Type B pancreatic cell (in vitro differentiated cells): ENCODE measurements around the gene ETV4. TPM values are rescaled to one million over a fixed set of nuclear protein-coding genes. Genes with fewer than 3 reads are reported as not detected.
A peak's percentile ranks its signal among the peaks of the same experiment; 100 is the strongest.

Source experiments
- DNase-seq: peaks from one replicate; pipeline ENCODE4 v3.0.0; 2021; ENCODE audit warnings: mixed read lengths; ENCODE audit not compliant: unreplicated experiment; ENCODE audit errors: extremely low spot score
- H3K27ac Mint-ChIP-seq: 2 replicates; pipeline ENCODE4 v1.8.0; 2021; ENCODE audit warnings: mild to moderate bottlenecking, mixed read lengths
- H3K27me3 Mint-ChIP-seq: 2 replicates; pipeline ENCODE4 v1.8.0; 2021; ENCODE audit warnings: mixed read lengths
- H3K36me3 Mint-ChIP-seq: 2 replicates; pipeline ENCODE4 v1.8.0; 2021; ENCODE audit warnings: mixed read lengths
- H3K4me1 Mint-ChIP-seq: one replicate; pipeline ENCODE4 v1.8.0; 2021; ENCODE audit warnings: mixed read lengths; ENCODE audit not compliant: unreplicated experiment
- H3K4me3 Mint-ChIP-seq: 2 replicates; pipeline ENCODE4 v1.8.0; 2021; ENCODE audit warnings: mild to moderate bottlenecking, mixed read lengths
- H3K9me3 Mint-ChIP-seq: 2 replicates; pipeline ENCODE4 v1.8.0; 2021; ENCODE audit warnings: mixed read lengths
- total RNA-seq: library from RNA; stranded (reverse); gene quantifications from 2 replicates; pipeline ENCODE4 v1.2.1, GENCODE V29; 2021; ENCODE audit warnings: low replicate concordance
- TF ChIP-seq, protein P1 (sequence below): fragments of 200-600 bp; sonication (generic); conservative IDR thresholded peaks from 2 replicates; pipeline ENCODE4 v1.5.0; 2021; ENCODE audit warnings: antibody characterized with exemption, mild to moderate bottlenecking

Gene ETV4
- total RNA-seq, 1 donor from 2014 or later, result 18.3 TPM

DNA sequence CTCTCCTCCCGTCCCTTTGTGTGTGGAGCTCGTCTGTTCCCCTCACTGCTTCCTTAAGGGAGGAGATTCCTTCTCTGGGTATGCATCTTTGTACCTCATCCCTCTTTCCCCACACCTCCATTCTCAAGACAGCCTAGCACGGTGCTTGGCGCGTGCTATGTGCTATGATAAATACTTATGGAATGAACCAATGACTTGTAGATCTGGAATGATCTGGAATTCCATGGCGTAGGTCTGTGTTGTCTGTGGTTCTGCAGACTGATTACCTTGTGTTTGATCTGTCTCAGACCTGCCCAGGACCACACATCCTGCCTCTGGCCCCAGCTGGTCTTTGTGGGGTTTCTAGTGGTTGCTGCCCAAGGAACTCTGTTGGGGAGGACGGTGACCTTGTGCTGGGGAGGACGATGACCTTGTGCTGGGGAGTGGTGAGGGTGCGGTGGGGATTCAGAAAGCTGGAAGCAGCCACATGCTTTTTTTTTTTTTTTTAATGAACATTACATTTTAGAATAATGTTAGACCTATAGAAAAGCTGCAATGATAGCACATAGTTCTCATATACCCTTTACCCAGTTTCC, 33.5 kb upstream of the ETV4 start:
- no peak for DNase-seq
- Mint-ChIP-seq H3K4me3 (peak overlapping the region; percentile 44), H3K4me1 (peaks cover 51% of the 10 kb centered on the region), H3K36me3 (no peaks in the 10 kb centered on the region), H3K27me3 (peaks cover 8% of the 10 kb centered on the region), H3K9me3 (no peaks in the 10 kb centered on the region), H3K27ac (peak overlapping the region; percentile 67)
- TF ChIP-seq, protein P1, sequence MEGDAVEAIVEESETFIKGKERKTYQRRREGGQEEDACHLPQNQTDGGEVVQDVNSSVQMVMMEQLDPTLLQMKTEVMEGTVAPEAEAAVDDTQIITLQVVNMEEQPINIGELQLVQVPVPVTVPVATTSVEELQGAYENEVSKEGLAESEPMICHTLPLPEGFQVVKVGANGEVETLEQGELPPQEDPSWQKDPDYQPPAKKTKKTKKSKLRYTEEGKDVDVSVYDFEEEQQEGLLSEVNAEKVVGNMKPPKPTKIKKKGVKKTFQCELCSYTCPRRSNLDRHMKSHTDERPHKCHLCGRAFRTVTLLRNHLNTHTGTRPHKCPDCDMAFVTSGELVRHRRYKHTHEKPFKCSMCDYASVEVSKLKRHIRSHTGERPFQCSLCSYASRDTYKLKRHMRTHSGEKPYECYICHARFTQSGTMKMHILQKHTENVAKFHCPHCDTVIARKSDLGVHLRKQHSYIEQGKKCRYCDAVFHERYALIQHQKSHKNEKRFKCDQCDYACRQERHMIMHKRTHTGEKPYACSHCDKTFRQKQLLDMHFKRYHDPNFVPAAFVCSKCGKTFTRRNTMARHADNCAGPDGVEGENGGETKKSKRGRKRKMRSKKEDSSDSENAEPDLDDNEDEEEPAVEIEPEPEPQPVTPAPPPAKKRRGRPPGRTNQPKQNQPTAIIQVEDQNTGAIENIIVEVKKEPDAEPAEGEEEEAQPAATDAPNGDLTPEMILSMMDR, result no peak

DNA sequence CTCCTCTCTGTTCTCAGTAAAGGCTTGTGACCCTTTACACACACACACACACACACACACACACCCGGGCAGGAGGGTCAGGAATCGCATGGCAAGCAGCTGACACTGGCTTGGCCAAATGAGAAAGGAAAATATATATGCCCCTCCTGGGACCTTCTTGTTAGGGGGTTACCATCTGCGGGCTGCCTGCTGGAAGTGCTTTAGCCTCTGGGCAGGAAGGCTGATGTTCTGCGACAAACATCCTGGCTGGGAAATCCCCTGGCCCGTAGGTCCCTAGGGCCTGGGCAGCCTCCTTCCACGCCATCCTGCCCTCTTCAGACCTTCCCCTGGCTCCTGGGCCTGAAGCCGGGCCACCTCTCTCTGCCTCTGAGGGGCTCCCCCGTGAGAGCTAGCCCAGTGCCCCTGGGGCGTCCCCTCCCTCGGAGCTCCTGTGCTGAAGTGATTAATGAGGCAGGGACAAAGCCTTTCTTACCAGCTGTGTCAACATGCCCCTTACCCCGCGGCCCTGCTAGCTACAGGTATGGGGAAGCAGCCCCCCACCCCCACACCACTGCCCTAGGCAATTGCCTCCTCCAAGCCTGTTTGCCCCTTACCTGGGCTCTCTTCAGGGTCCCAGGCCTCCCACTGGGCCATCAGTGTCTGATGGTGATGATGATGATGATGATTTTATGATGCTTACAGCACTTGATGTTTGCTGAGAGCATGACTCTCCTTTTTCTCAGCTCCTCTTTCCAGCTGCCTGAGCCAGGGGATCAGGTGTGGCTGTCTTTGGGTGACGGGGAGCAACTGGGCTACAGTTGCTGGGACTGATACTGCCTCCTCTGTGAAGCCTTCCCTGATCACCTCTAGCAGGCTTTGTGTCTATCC, 32.8 kb upstream of the ETV4 start:
- Mint-ChIP-seq H3K9me3 (no peaks in the 10 kb centered on the region), H3K27ac (peak overlapping the region; percentile 67), H3K4me1 (peaks cover 48% of the 10 kb centered on the region), H3K36me3 (no peaks in the 10 kb centered on the region), H3K4me3 (peak overlapping the region; percentile 44), H3K27me3 (peaks cover 8% of the 10 kb centered on the region)
- DNase-seq, result no peak
- TF ChIP-seq, protein P1, result no peak

DNA sequence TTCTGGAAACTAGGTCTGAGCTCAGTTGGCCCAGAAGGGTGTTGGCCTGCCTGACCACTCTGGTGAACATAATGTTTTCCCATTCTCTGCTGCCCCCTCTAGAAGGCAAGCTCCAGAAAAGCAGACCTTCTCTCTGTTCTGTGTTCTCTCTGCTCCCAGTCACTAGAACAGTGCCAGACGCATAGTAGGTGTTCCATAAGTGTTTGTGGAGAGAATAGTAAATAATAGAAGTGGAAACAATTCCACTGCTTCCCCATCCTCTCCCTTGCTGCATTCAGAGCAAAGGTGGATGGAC, 32.2 kb upstream of the ETV4 start:
- Mint-ChIP-seq H3K36me3 (no peaks in the 10 kb centered on the region), H3K9me3 (no peaks in the 10 kb centered on the region), H3K27ac (peak overlapping the region; percentile 67), H3K4me3 (no peak overlapping the region), H3K27me3 (peaks cover 7% of the 10 kb centered on the region), H3K4me1 (peaks cover 52% of the 10 kb centered on the region)
- DNase-seq, result no peak
- TF ChIP-seq, protein P1, result no peak

DNA sequence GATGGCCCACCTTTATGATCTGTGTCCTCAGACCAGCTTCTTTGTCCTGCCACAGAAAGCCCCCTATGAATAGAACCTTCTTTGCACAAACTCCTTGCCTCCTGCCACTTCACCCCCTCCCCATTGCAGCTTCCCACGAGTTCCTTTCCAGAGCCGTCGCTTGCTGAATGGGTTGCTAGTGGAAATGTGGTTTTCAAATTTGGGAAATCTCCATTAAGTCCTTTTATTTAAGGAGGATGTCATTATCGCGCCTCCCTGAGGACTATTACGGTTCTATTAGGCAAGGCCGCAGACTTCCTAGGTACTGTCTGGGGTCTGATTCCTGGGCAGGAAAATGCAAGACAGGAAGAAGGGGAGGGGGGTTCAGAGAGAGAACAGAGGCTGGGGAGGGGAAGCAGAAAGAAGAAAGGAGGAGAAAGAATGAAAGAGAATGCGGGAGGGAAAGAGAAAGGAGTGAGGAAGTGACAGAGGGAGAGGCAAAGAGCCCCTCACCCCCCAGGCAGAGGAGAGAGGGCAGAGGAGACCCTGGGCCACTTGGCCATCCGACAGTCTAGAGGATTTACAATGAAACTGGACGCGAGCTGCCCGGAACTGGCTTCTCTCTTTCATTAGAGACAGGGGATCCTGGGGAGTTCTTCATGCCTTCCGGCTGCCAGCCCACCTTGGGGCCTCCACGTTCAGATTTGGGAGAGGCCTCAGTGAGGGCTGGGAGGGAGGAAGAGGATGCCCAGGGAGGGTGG, 31.7 kb upstream of the ETV4 start:
- Mint-ChIP-seq H3K27me3 (peaks cover 6% of the 10 kb centered on the region), H3K9me3 (no peaks in the 10 kb centered on the region), H3K4me1 (peaks cover 53% of the 10 kb centered on the region), H3K4me3 (no peak overlapping the region), H3K27ac (peak overlapping the region; percentile 67), H3K36me3 (no peaks in the 10 kb centered on the region)
- TF ChIP-seq, protein P1, result no peak
- no peak for DNase-seq

DNA sequence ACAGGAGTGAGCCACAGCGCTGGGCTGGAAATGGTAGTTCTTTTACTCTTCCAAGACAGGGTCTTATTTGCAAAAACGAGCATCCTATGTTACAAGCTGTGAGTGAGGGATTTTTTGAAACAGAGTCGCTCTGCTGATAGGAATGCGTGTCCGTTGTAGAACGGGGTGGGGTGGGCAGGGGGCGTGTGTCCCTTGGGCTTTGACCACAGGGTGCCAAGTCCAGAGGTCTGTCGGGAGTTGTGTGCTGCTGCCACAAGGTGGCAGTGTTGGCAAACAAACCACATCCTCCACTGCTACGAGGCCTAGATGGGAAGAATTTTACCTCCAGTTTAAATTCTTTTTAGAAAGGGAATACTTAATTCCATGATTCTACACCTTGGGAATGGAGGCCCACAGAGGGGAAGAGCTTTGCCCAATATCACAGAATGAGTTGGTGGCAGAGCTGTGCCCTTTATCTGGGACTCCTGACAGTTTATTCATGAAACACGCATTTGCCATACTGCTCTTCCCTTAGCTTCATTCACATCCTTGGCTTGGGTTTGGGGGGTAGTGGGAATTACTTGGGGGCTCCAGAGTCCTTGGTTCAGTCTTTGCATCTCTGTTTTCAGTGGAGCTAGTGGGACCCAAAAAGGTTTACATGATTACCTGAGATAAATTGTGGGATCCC, 30.6 kb upstream of the ETV4 start:
- Mint-ChIP-seq H3K4me1 (peaks cover 58% of the 10 kb centered on the region), H3K27ac (no peak overlapping the region), H3K27me3 (peaks cover 6% of the 10 kb centered on the region), H3K4me3 (peak overlapping the region; percentile 62), H3K36me3 (no peaks in the 10 kb centered on the region), H3K9me3 (no peaks in the 10 kb centered on the region)
- DNase-seq, result peak; percentile 78
- TF ChIP-seq, protein P1, result peak; percentile 99
